HK-2 (cell line): ENCODE measurements around the gene COPZ1.

ENCODE experiments used
- DNase-seq: peaks from one replicate; pipeline ENCODE4 v3.0.0-alpha.2; 2018; ENCODE audit not compliant: unreplicated experiment

COPZ1 gene

DNA sequence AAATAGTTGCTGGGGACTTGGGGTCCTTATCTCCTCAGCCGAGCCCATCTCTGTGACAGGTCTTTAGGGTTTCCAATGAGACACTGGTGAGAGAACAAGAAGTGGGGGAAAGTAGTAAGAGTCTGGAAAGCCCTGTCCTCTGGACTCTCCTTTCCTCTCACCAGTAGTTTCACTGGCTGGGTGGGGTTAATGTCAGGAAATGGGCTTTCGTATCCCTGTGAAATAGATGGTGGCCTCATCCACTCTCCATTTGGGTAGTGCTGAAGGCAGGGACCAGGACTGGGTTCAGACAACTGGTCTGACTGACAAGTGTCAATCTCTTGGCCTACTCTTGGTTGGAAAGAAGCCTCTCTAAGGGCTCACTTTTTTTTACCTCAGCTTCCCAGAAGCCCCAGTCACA, 52.1 kb downstream of the COPZ1 start:
- no peak for DNase-seq

DNA sequence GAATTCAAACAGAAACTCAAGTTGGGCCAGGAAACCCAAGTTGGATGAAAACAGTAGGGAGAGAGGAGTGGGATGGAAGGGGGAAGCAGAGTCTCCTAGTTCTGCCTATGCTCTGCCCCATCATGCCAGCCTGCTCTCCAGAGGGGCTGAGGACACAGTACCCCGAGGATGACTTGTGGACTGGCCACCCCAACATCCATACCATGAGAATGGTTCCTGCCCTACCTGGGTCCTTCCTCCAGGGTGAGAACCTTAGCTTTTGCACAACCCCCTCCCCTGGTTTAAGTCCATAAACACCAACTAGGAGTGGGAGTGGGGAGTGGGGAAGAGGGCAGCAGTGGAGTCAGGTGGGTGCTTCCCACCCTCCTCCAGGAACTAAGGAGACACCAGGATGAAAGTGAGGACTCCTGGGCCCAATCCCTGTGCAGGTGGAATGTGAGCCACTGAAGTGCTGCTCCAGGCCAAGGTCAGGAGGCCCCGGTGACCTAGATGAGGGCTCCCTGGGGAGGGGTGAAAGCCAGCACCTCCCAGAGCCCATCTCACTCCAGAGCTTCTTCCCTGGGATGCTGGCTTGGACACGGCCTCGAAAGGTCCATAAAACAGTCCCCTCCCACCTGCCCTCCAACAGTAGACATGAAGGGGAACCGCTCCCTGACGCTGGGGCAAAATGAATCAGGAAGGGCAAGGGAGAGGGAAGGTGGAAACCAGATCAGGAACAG, 53.0 kb downstream of the COPZ1 start:
- DNase-seq, result no peak

DNA sequence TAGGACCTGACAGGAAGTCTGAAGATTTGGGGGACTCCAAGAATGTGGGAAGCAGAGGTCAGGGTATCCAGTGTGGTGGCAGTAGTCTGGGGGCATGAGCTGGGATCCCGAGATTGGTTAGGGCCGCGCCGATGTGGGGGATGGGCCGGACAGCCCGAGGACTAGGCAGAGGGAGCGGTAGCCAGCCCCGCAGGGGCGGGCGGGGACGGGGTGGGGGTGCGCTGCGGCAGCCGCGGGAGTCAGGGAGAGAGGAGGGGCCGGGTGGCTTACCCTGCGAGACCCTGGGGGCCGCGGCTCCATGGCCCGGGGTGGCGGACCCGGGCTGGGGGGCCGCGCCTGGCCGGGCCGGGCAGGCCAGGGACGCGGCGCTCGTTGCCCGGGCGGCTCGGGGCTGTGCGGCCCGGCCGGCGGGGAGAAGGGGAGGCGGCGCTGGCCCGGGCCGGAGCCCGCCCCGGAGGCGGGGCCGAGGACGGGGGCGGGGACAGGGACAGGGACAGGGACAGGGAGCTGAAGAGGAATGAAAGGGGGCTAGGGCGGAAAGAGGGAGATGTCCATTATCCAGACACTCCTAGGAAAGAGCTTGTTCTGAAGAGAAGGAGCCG, 54.0 kb downstream of the COPZ1 start:
- DNase-seq, result peak; percentile 64

DNA sequence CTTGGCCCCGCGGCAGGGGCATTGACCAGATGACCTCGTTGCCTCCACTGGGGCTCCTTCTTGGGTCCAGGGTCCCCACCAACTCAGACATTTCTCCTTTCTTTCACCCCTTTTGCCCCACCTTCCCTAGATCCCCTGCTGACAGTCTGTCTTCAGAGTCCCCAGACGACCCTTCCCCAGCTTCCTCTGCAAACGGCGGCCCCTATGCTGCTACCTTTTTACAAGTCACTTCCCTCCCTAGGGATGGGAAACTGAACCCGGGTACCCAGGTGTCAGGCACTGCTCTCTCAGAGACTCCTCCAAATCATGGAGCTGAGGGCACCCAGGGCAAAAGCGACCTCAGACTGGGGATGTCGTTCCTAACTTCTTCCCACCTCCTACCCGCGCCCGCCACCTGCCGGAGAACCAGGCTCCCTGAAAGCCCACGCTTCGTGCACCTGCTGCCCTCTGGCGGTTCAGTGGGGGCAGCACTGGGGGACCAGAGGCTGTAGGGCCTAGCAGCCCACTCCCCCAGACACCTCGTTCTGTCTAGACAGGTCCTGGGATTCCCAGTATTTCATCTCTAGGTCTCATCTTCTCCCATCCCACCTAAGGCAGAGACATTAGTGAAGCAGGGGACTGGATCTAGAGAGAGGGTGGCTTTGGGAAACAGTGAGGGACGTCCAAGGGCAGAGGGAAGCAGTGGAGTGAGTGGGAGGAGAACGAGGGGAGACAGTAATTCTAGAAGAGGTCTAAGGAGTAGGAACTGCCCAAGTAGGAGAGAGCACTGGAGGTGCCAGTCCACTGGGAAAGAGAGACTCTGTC, 54.7 kb downstream of the COPZ1 start:
- peak; percentile 91 for DNase-seq

DNA sequence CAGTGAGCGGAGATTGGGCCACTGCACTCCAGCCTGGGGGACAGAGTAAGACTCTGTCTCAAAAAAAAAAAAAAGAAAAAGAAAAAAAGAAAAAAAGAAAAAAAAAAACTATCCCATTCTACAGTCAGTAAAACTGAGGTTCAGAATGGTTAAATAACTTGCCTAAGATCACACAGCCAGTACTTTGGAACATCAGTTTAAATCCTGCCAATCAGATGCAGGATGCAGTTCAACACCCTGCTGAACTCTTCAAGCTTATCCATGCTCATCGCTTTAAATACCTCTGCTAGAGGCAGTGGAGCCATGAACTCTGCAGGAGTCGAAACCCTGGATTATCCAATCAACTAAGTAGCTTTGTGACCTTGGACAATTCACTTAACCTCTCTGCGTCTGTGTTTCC, 56.2 kb downstream of the COPZ1 start:
- DNase-seq, result no peak

DNA sequence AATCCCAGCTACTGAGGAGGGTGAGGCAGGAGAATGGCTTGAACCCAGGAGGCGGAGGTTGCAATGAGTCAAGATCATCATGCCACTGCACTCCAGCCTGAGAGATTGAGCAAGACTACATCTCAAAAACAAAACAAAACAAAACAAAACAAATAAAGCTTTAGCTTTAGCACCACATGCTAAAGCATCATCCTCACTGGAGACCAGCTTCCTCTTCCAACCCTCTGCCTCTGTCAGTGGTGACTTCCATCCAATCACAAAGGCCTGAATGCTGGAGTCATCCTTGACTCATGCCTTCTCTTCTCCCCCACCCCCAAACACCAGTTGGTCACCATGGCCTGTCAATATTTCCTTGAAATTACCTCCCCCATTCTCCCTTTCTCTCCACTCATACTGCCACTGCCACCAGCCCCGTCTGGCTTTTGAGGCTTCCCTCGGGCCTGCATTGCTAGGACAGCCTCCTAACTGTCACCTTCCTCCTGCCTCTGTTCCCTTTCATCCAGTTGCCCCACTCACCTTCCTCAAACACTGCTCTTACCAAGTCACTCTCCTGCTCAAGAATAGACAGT, 58.2 kb downstream of the COPZ1 start:
- DNase-seq, result peak; percentile 65

DNA sequence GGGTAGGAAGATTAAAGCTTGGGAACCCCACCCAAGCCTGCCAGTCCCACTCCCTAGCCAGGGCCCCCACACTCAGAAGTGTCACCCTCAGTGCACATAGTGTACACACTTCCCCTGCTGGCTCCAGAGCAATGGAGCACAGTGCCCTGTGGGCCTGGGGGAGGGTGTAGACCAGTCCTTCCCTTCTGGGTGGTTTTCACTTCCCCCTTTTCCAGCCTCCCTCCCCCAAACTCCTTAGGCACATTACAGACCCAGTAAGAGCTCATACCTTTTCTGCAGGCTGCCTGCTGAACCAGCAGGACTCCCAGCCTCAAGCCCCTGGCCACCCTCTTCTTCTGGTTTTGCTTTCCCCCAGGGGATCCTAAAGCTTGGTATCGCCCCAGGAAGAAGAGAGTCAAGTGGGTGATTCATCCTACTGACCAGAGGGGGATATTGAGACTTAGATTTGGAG, 59.7 kb downstream of the COPZ1 start, which contains the start of gene ZNF385A:
TSS of gene ZNF385A (minus strand) at position 143 of the 451 bp plus-strand sequence. CDS start 219 bp downstream, outside the sequence.
- DNase-seq, result no peak

DNA sequence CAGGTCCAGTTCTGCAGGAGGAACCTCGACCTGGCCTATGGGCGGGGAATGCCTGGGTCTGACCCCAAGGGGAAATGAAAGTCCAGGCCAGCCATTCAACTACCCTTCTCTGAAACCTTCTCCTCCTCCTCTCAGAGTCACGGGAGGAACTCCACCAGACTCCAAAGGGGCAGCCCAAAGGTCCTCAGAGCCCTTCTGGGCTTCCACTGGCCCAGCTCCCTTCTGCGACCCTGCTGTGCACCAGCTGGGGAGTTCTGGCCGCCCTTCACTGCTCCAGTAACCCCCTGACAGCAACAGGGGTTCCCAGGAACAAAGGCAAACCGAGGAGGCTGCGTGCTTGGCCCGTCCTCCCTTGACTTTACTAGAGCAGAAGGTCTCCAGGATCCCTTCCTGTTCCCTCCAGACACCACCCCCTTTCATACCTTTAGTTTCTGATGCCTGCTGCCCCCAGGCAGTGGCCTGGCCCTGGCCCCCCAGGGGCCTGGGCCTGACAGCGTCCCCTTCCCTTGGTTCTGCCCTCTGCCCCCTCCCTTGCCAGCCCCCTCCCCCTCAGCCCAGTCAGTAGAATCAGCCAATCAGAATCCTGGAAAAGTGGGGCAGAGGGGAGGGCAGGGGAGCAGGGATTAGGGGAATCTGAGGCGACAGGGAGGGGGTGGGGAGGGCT, 60.5 kb downstream of the COPZ1 start:
- DNase-seq, result no peak

DNA sequence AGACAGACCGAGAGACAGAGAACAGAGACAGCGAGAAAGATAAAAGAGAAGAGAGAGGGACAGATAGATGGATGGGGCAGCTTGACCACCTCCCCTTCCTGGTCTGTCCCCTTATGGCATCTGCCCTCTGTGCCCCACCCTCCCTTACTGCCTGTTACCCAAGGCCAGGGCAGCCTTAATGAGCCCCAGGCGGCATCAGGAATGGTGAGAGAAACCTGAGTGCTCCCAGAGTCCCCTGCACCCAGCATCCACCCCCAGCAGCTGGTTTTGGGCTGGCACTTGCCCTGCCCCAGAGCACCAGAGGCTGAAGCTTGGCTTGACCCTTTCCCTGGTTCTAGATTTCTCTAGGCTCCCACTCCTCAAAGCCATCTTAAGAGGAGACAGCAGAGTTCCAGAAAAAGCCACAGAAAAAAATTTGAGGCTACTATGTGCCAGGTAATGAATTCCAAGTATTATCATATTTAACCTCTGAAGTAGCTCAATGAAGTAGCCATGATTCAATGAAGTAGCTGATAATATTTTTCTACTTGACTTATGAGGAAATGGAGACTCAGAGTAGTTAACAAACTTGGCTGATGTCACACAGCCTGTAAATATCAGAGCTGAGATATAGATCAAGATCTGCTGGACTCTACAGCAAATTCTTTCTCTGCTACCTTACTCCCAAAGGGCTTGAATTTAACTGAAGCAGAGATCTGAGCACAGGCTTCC, 61.6 kb downstream of the COPZ1 start:
- no peak for DNase-seq

DNA sequence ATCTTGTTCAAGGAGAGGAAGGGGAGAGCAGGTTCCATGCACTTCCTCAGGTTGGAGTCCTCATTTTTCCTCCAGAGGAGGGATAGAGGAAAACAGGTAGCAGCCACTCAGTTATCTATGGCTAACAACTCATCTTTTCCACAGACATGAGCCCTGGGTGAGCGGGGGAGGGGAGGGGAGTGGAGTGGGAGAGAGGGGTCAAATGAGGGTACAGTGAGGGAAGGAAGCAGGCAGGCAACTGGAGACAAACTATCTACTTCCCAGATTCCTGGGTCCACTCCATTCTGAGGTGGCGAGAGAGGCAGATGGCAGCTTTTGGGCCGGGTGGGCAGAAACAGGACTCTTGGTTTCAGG, 62.2 kb downstream of the COPZ1 start:
- no peak for DNase-seq

DNA sequence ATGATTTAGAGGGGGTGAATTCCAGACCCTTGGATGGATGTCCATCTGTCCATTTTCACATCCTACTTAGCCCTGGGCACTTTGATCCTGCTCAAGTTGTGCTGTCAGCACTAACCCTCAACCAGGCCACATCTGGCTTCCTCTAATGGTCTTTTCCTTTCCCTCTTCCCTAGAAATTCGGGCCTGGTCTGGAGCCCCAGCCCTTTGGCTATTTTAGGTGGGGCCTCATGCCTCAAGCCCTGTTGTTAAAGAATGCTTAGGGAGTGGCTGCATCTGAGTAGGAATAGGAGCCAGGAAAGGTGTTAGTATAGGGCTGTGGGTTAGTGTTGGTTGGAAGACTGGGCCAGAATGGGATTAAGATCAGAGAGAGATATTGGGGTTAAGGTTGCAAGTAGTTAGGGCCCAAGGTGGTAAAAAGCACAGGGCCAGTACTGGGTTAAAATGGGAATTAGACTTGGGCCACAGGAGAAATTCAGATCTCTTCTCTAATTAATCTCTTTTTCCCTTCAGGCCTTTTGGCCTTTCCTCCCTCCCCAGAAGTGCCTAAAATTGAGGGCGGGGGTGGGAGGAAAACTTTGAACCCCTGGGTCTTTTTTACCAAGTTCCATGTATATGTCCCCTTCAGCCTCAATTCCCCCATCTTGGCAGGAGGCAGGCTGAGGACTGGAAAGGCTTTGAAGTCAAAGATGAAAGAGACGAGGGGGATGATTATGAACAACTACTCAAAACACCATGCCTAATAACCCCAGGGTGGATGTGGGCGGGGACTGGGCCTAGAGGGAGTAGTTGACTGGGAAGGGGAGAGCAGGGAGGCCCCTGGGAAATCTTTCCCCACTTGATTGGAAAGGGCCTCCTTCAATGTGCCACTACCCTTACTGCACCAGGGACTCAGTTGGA, 63.6 kb downstream of the COPZ1 start:
- no peak for DNase-seq

DNA sequence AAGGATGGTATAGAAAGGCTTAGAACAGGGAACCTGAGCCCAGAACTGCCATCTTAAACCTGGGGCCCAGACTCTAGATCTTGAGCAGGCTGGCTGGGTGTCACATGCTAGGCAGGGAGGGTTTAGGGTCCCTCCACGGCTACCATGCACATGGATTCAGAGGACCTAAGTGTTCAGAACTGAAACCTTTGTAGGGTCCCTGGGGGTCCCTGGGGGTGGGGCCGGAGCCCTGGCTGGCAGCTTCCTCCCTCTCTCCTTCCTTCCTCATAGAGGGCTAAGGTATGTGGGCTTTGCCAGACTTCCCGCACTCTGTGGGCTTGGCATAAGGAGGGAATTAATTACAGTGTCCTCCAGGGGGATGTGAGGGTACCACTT, 64.2 kb downstream of the COPZ1 start:
- DNase-seq, result no peak

DNA sequence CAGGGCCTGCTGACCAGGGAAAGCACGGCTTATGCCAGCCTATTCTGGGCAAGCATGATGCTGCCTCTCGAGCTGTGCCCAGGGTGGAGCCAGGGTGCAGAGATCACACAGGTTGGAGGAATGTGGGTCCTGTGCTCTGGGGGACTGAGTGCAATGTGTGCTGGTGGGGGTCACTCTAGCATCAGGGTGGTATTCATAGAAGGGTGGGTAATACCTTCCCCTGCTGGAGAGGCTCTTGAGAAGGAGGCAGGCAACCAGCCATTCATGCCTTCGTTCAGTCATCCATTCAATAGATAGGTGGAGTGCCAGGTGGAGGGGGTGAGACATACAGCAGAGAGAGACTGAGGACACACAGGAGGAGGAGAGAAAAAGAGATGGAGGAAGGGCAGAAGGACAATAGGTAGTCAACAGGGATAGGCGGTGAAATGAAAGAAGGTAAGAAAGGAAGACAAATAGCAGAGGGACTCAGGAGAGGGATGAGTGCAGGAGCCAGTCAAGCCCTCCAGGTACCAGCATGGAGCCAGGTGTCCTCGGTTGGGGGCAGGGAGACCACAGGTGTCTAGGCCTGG, 64.8 kb downstream of the COPZ1 start:
- DNase-seq, result no peak

DNA sequence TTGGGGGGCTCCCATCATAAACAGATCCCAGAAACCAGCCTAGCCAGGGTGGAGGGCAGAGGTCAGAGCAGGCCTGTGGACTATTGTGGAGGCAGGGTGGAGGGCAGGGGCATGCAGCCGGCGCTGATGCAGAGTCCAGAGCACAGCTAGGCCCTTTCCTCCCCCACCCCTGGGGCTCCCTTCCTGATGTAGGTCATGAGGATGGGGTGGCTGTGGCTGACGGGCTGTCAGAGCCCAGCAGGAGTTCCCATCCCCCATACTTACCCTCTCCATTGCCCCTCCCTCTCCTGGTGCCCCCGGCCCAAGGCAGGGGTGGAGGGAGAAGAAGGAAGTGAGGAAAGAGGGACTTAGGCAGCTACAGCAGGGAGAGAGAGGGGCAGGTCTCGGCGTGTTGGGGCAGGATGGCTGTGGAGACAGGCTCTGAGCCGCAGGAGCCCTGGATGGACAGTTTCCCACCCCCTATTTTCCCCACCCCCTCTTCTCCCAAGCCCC, 65.3 kb downstream of the COPZ1 start:
- no peak for DNase-seq

DNA sequence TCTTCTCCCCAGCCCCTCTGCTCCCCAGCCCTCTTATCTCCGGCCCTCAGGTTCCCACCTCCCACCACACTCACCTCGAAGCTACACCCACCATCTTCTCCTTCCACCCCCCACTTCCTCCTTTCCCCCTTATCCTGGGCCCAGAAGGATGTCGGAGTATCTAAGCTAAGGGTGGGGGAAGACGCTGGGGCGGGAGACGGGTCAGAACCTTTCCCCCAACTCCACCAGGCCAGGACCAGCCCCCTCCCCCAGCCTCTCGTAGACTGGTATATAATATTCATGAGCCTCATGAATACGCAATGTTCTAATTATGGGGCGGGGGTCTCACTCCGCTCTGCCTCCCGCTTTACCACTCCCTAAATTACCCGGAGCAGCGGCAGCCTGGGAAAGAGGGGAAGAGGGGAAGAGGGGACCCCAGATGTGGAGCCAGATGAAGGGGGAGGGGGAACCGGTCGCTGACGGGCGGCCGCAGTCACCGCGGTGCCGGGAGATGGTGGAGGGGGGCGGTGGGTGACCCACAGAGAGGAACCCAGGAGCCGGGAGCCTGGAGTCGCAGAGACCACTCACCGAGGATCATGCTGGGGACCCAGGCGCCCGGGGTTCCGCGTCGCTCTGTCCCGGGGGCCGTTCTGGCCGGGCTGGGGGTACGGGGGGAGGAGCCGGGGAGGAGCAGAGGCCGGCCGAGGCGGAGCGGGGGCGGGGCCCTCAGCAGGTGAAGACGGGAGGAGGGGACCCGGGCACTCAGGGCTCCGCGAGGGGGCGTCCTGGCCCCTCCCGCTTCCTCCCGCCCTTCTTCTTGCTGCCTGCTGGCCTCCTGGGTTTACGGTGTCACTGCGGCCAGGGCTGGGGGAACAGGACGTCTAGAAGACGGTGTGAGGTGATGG, 66.0 kb downstream of the COPZ1 start:
- DNase-seq, result no peak

DNA sequence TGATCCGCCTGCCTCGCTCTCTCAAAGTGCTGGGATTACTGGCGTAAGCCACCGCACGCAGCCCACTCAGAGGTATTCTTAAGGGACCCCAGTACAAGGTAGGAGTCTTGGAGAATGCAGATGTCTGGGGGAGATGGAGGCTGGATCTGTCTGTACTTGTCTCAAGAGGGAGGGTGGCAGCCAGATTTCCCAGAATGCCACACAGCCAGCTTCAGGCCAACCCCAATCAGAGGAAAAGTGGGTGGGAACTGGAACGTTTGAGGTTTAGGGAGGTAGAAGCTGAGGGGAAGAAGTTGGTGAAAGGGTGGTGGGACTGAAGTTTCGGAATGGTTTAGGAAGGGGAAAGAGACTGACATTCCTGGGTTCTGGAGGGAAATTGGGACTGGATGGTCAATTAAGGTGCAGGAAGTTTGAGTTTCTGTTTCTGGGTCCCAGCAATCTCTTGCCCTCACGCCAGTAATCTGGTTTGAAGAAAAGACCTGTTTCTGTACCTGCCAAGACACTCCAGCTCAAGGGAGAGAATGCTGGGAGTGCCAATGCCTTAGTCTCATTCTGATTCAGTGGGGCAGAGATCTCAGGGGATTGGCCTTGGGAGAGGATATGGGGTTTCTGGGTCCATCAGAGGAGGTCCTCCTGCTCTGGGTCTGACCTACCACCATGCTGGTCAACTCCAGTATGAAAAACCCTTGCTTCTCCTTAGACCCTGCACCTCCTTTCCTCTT, 67.7 kb downstream of the COPZ1 start:
- DNase-seq, result no peak

DNA sequence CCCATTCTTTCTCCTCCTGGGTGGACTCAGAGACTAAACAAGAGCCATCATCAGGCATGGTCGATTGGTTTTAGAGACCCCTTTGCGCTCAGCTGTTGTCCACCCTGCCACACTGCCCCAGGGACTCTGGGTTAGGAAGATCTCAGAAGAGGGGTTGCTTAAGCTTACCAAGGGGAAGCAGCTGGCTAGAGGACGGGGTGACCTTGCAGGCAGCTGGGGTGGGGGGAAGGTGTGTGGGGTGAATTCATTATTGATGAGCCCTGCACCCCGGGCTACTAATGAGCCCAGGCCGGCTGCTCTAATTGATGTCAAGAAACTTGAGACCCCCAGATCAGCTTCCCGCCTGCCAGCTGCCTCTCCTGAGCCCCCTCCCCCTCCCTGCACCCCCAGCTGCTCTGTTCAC, 68.3 kb downstream of the COPZ1 start:
- no peak for DNase-seq

DNA sequence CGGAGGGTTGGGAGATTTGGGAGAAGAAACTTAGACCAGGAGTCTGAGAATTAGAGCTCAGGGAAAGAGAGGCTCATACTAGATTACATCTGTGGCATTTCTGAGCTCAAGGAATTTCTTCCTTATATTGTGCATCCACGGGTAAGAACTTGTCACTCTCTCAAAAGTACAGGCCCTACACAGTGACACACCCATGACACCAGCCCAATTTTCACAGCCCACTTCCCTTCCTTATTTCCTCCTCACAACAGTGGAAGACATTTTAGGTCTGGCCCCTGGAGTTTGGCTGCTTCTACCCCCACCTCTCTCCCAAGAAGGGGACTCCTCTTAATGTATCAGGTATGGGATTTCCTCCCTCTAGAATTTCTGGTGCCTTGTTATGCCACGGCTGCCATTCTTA, 68.8 kb downstream of the COPZ1 start:
- no peak for DNase-seq
